ENCODE measurements around the gene OR10A3.

Gene OR10A3

DNA sequence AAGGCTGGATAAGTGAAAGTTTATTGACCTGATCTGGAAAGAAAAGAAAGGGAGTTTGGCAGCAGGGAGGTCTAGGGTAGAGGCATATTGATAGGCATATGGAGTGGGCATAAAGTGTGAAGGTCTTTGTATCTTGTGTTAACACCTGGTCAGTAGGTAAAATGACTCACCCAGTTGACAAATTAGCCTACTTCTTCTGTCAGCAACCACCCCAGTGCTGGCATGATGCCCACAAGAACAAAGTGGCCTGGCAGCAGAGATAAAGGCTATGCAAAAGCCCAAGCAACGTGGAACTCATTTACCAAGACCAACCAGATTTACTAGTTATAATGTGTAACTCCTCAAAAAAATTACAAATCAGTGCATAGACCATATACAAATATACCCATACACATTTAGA is 4.9 kb downstream of the OR10A3 start:
- DNase-seq (ENCODE audit: low spot score) = no peak

DNA sequence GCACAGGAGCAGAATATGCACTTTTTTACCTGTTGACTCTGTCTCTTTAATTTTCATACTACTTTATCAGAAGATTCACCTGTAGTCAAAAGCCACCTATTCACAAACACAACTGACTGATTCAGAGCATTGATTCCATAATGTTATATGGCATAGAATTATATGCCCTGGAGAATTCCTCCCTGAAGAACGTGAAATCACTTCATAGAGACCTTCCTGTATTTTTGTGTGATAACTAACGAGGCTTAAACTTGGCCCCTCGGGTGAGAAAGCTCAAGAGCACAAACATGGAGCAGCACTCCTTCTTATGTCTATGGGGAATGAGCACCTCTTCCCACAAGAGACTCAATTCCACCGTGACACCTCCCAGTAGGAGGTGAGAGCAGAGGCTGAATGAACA is 10.3 kb downstream of the OR10A3 start, which contains the start of gene OR10A6:
Gene OR10A6, minus strand, starts transcription at position 101 of the 400 bp plus-strand sequence. CDS start 2,606 bp downstream, outside the sequence.
- DNase-seq (ENCODE audit: low spot score) = no peak

DNA sequence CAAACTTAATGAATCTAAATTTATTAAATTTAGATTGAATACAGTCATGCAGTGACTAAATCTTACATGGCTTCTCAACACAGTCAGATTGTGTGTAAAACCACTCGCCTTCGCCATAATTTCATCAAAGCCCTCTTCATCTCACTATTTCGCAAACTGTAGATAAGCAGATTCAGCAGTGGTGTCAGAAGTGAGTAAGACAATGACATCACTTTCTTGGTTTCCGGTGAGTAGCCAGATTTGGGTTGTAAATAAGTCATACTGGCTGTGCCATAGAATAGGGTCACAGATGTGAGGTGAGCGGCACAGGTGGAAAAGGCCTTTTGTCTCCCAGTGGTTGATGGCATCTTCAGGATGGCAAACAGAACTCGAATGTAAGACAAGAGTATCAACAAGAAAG is 13.9 kb downstream of the OR10A3 start:
- DNase-seq (ENCODE audit: low spot score) = no peak

DNA sequence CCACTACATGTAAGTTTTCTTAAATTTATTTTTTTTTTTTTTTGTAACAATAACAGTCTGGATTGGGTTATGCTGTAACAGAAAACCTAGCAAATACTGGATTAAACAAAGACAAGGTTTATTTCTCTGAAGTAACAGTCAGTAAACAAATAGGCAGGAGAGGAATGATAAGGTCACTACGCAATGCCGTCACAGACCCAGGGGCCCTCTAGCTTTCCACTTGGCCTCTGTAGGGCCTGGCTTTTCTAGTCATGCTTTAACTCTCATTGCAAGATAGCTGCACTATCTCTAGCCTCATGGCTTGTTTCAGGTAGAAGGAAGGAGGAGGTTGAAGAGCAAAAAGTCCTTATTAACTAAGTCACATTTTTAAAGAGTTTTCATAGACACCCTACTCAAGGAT is 17.0 kb downstream of the OR10A3 start:
- DNase-seq (ENCODE audit: low spot score) = no peak

DNA sequence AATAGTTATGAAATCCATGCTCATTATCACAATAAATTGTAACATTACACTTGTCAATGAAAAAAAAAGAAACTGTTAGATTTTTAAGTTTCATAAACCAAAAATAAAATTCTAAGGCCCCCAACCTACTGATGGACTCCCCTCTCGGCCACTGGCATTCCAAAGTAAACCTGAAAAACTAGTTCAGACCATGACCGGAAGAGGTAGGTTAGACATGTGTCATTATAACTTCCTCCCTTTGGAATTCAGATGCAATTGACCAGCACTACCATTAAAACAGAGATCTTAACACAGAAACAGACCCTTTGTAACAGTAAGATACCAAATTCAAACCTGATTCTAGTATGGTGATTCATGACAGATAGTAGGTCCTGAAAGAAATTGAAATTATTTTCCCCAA is 23.4 kb downstream of the OR10A3 start:
- DNase-seq (ENCODE audit: low spot score) = no peak

DNA sequence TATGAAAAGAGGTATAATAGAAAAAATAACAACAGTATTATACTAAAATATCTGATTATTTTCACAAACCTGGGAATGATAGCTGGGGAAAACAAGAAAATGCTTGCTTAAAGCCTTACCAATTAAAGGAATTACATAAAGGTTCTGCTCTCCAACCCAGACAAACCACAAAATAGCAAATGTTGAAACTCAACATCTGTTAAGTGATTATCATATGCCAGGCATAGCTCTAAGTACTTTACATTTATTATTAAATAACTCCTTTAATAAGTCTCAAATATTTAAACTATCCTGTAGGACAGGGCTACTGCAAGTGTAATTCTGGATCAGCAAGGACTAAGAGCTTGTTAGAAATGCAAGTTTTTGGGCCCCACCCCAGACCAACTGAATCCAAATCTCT is 30.5 kb downstream of the OR10A3 start:
- no peak for DNase-seq (ENCODE audit: low spot score)

DNA sequence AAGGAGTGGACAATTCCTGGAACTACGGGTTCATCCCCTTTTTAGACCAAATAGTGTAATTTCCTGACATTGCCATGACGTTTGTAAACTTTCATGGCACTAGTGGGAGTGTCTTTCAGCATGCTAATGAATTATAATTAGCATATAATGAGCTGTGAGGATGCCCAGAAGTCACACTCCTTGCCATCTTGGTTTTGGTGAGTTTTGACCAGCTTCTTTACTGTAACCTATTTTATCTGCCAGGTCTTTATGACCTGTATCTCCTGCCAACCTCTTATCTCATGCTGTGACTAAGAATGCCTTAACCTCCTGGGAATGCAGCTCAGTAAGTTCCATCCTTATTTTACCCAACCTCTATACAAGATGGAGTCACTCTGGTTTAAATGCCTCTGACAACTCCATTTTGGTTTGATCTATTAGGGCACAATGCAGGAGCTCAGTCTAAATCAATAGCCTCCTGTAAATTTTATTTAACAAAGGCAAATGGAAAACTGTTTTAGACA is 31.2 kb downstream of the OR10A3 start:
- DNase-seq (ENCODE audit: low spot score) = no peak

DNA sequence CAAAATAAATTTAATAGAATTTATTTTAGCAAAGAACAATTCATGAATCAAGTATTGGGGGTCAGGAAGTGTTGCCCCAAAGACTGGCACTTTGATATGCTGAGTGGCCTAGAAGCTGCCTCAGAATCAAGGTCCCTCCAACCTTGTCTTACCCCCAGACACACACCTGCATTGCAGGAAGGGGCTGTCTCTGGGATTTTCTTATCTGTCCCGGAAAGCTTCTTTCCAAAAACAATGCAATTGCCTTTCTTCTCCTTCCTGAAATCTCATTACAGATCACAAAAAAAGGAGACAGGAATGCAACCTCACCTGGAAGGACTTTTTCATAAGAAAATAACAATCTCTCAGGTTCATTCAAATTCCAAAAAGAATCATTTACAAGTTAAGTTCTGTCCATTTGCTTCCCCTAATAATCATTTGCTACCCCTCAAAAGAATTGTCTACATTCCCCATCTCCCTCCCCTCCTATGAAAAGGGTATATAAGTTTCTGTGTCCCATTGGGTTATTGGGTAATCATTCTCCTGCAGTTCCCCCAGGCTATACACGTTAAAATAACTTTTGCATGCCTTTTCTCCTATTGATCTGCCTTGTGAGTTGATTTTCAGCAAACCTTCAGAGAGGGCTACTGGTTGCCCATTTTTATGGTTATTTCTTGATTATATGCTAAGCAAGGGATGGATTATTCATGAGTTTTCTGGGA is 31.8 kb downstream of the OR10A3 start:
- no peak for DNase-seq (ENCODE audit: low spot score)

DNA sequence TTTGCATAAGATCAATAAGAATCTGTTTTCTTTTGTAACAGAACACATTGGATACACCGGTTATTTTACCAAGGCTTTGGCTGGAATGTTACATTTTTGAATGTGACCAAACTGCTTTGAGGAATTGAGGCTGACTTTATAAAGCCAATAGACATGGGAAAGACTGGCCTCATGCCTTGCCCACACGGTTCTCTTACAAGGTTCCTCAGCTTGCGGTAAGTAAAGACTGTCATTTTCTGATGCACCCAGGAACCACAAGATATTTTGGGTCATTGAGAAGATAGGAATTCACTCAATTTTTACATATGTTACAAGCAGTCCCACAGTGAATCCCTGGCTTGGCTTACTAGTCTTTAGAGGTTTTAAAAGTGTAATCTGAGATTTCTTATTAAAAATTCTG is 34.4 kb downstream of the OR10A3 start:
- no peak for DNase-seq (ENCODE audit: low spot score)

DNA sequence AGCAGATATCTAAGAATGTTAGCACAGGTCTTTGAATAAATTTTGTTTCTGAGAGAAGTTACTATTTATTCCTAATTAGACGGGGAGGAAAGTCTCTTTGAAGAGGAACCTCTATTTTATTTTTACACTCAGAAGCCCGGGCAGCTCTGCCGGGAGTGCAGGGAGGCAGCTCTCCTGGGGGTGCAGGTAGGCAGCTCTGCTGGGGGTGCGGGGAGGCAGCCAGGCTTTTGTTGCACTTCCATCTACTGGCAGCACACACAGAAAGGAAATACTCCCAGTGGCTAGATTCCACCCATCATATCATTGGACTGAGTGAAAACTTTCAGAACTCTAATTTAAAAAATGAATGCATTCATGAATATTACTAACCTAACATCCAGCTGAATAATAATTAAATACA is 35.0 kb downstream of the OR10A3 start:
- no peak for DNase-seq (ENCODE audit: low spot score)

DNA sequence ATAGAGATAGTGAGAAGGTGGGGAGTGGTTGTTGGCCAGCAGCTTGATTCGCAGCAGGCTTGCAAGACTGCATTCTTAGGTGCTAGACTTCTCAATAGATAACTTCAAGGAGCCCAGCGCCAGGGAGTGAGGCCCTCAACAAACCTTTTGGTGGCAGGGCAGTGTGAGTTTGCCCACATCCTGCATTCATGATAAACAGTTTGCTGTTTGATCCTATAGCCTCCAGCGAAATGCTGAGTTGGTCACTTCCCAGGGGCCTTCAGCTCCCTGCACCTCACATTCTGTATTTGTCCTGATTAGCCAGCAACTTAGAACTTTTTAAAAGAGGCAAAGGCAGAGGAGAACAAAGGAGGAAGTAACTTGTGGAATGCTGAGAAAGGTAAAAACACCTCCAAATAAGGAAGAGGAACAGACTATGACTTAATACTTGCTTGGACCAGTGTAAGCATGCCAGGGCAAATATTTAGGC is 35.5 kb downstream of the OR10A3 start:
- no peak for DNase-seq (ENCODE audit: low spot score)

DNA sequence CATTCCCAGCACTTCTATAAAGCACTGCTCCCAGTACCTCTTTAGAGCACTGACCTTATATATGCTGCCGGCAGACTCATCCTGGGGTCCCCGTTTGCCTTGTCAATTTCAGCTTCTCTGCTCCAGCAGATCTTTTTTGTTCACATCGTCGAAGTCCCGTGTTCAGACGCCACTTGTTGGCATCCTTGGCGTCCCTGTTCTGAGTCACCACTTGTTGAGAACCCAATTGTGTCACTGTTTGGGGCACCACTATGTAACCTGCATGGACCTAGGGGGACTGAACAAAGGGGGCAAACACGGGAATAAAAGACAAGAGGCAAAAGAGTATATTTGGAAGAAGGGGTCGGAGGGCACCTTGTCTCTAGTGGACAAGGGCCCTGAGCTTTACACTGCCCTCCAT is 36.0 kb downstream of the OR10A3 start:
- DNase-seq (ENCODE audit: low spot score) = no peak

DNA sequence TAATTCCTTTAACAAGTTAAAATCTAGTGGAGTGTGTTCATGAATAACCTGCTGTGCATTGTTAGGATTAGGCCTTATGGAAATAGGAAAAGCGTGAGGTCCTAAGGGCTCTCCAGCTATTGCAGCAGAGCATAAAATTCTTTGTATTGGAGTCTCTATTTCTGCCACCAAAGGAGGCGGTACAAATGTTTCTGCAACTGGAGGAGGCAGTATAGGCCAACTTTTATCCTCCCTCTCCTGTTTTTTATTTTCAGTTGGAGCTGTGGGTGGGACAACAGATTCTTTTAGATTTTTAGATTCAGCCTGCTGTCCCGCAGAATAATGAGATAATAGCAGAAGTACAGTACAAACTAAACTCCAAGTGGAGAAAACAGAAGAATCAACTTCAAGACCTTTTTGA is 36.6 kb downstream of the OR10A3 start:
- no peak for DNase-seq (ENCODE audit: low spot score)

DNA sequence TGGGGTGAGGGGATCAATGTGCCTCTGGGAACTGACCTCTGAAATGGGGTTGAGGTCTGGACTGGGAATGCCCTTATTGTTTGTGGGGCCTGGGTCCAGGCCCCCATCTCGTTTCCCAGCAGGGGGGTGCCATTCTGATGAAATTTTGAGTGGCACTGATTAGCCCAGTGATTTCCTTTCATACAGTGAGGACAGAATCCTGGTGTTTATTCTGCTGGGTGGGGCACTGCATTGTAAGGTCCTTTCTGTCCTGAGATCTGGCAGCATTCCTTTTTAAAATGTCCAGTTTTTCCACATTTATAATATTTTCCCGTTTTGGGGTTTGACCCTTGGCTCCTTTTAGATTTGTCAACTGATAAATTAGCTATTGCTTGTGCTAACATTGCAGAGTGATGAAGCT is 37.6 kb downstream of the OR10A3 start:
- no peak for DNase-seq (ENCODE audit: low spot score)

DNA sequence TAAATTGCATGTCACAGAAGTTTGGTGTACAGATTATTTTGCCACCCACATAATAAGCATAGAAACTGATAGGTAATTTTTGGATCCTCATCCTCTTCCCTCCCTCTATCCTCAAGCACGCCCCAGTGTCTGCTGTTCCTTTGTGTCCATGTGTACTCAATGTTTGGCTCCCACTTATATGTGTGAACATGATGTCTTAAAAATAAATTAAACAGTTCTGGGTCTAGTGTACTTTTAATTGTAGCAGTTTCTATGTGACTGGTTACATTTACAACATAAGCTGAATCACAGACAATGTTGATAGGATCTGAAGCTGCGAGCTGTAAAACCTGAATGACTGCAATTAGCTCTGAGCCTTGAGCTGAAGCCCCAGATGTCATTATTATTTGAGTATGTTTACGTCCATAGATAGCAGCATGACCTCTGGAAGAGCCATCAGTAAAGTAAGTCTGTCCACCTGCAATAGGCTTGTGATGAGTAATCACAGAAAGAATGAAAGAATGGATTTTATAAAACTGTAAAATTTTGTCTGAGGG is 40.1 kb downstream of the OR10A3 start:
- DNase-seq (ENCODE audit: low spot score) = no peak

DNA sequence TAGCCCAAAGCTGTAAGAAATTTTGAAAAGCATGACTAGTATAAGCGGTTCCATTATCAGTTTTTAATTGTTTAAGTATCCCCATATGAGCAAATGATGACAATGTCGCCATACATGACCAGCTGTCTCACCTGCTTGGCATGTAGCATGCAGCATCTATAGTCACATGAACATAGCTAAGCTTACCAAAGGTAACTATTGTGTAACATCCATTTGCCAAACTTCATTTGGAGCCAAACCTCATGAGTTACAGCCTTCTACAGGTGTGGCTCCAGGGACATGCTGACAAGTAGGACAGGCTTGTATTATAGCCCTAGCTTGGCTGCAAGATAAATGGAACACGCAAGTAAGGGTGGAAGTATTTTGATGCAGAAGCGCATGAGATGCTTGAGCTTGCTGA is 40.8 kb downstream of the OR10A3 start:
- DNase-seq (ENCODE audit: low spot score) = no peak

DNA sequence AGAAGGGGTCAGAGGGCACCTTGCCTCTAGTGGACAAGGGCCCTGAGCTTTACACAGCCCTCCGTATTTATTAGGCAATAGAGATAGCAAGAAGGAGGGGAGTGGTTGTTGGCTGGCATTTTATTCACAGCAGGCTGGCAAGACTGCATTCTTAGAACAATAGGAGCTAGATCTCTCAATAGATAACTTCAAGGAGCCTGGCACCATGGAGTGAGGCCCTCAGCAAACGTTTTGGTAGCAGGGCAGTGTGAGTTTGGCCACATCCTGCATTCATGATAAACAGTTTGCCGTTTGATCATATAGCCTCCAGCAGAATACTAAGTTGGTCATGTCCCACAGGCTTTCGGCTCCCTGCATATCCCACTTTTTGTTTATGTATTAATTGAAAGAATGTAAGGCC is 42.1 kb downstream of the OR10A3 start:
- no peak for DNase-seq (ENCODE audit: low spot score)

DNA sequence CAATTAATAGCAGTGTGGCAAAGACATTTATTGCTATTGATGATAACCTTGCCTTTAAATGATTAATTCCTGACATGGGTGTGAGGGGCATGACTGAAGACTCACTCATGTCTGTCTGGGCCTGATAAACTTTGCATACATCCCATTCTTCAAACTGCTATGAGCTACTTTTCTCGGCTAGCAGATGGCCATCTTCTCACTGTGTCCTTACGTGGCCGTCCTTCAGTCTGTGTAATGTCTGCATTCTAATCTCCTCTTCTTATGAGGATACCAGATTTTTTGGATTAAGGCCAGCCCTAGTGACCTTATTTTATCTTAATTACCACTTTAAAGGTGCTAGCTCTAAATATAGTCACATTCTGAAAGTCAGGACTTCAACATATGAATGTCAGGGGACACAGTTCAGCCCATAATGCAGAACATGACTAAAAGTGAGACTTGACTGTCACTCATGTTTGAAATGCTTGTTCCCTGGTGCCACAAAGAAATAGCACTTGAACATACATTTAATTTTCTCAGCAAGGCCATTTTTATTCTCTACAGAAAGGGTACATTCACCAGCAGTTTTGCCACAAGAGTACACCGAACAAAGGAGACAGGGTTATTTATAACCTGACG is 42.7 kb downstream of the OR10A3 start:
- DNase-seq (ENCODE audit: low spot score) = no peak

DNA sequence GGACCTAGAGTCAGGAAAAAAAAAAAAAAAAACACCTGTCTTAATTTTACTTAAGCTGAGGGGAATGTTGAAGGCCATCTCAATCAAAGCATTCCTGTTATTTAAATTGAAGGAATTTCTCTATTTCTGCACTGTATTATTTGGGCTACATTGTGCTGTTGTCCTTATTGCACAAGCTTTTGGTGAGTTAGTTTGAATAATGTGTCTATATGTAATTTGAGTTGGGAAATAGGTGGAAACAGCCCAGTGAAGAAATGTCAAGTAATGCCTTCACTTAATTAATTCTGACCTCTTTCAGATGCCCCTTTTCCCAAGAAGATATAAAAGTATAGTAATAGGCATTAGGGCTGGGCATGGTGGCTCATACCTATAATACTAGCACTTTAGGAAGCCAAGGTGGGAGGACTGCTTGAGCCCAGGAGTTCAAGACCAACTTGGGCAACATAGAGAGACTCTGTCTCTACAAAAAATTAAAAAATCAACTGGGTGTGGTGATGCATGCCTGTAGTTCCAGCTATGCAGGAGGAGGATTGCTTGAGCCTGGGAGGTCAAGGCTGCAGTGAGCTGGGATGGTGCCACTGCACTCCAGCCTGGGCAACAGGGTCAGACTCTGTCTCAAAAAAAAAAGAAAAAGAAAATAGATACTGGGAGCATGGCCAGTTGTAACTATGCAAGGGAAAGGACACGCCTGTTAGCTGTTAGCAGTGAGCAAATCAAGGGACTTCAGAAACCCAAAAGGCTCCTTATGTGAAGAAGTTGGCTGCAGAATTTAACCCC is 45.3 kb downstream of the OR10A3 start:
- DNase-seq (ENCODE audit: low spot score) = no peak

DNA sequence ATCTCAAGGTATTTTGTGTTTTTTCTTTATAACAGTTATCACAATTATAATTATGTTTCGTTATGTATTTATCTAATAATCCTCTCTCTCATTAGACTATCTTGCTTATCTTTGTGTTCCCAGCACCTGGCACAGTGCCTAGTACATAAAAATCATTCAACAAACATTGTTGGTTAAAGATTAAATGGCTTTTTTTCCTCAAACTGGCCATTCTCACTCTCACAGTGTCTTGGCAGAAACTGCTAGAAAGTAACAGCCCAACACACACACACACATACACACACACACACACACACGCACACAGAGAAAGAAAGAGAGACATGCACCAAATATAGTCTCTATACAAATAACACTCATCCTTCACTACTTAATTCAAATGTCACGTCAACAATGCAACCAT is 47.3 kb downstream of the OR10A3 start:
- no peak for DNase-seq (ENCODE audit: low spot score)

DNA sequence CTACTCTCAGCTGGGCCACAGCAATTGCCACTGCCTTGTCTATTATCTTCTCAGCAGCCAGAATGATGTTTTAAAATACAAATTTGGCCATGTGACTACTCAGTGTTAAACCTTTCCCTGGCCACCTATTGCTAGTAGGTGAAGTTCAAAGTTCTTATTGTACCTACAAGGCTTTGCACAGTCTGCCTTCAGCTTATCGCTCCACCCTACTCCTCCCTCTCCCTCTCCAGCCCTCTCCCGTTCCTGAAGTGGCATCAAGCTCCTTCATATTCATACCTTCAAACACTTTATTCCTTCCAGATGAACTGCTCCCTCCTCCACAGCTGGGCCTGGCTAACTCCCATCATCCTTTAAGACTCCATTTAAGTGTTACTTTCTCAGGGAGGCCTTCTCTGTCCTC is 47.7 kb downstream of the OR10A3 start:
- no peak for DNase-seq (ENCODE audit: low spot score)

DNA sequence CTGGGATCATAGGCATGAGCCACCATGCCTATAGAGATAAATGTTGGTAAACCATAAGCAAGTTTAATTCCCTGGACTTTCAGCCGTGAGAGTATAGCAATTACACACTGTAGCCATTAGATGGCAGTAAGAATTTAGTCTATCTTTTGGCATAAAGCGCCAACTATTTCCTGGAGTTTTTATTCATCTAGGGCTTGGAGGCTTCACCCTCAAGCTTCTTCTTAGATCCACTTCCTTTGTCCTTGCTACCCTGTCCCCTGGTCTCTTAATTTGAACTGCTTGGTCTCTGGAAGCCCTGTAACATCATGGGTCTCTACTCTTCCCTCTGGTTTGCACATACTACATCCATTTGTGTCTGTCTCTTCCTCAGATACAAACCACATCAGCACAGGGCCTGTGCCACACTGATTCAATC is 48.7 kb downstream of the OR10A3 start:
- DNase-seq (ENCODE audit: low spot score) = peak; percentile 13

All from putamen (tissue), 1 donor.